A673 (cell line): ENCODE measurements around the gene AADACL4. TPM values are rescaled to one million over a fixed set of nuclear protein-coding genes. Genes with fewer than 3 reads are reported as not detected.
A peak's percentile ranks its signal among the peaks of the same experiment; 100 is the strongest.
"Not testable (repeated sequence)": the region's sequence is repeated elsewhere in the genome, so short reads cannot be mapped to it uniquely, and the experiment has no call there.

Experiments used
- BruUV-seq: library from RNA; stranded (reverse); fragments of 400-500 nt; replicated peaks from 2 replicates; lab custom pipeline; 2021; lab: Mats Ljungman, UMichigan
- CTCF ChIA-PET: fragments of 300-600 bp; sonication (Branson Sonifier 250); formaldehyde crosslinking; loops from one replicate; lab custom pipeline; 2022; ENCODE audit warnings: antibody characterized with exemption; lab: Charles Lee
- POLR2A ChIA-PET: fragments of 300-600 bp; sonication (Branson Sonifier 250); formaldehyde crosslinking; loops from one replicate; lab custom pipeline; 2022; ENCODE audit warnings: antibody characterized with exemption; ENCODE audit not compliant: low non-redundant PET; lab: Charles Lee
- DNase-seq: peaks from one replicate; pipeline ENCODE4 v3.0.0-alpha.2; 2015; ENCODE audit warnings: low spot score
- H3K27ac ChIP-seq: fragments of 200-600 bp; sonication (generic); 2 replicates; pipeline ENCODE4 v1.5.1; 2016; ENCODE audit warnings: mixed run types, low read depth, mild to moderate bottlenecking, mixed read lengths, antibody characterized with exemption, low read length; ENCODE audit not compliant: poor library complexity, severe bottlenecking
- H3K27me3 ChIP-seq: fragments of 200-600 bp; sonication (generic); replicated peaks from 2 replicates; pipeline ENCODE4 v1.6.1; 2017; ENCODE audit warnings: mixed run types, low read depth, mild to moderate bottlenecking, mixed read lengths, antibody characterized with exemption, low read length; ENCODE audit not compliant: insufficient read depth, poor library complexity
- H3K36me3 ChIP-seq: fragments of 200-600 bp; sonication (generic); 2 replicates; pipeline ENCODE4 v1.6.1; 2016; ENCODE audit warnings: mixed run types, mild to moderate bottlenecking, mixed read lengths, antibody characterized with exemption, low read length; ENCODE audit not compliant: insufficient read depth, poor library complexity, severe bottlenecking
- H3K4me1 ChIP-seq: fragments of 200-600 bp; sonication (generic); 2 replicates; pipeline ENCODE4 v1.6.1; 2017; ENCODE audit warnings: mixed run types, mild to moderate bottlenecking, mixed read lengths, antibody characterized with exemption, low read length; ENCODE audit not compliant: insufficient read depth, poor library complexity, severe bottlenecking
- H3K4me3 ChIP-seq: fragments of 200-600 bp; sonication (generic); 2 replicates; pipeline ENCODE4 v1.5.1; 2016; ENCODE audit warnings: low read depth, mixed run types, mild to moderate bottlenecking, mixed read lengths, low read length; ENCODE audit not compliant: poor library complexity, severe bottlenecking
- H3K9me3 ChIP-seq: fragments of 200-600 bp; sonication (generic); 2 replicates; pipeline ENCODE4 v1.6.1; 2016; ENCODE audit warnings: mixed run types, low read depth, mild to moderate bottlenecking, mixed read lengths, antibody characterized with exemption, low read length; ENCODE audit not compliant: poor library complexity, severe bottlenecking
- CTCF ChIP-seq: fragments of 300-800, 200-600 bp; sonication (generic); conservative IDR thresholded peaks from 2 replicates; pipeline ENCODE4 v1.5.1; 2017; ENCODE audit warnings: low read depth, mild to moderate bottlenecking, antibody characterized with exemption, low read length, moderate library complexity, mixed read lengths
- EZH2 ChIP-seq: fragments of 200-600 bp; sonication (generic); IDR thresholded peaks from 2 replicates; pipeline ENCODE4 v1.6.1; 2017; ENCODE audit warnings: borderline replicate concordance, low read depth, mild to moderate bottlenecking, mixed read lengths, antibody characterized with exemption, low read length; ENCODE audit not compliant: poor library complexity, severe bottlenecking
- intact Hi-C: fragments of 100-400 bp; cut with micrococcal nuclease; formaldehyde crosslinking; loops from one replicate; pipeline ENCODE4 v1.10.0; 2022; ENCODE audit not compliant: unreplicated experiment
- total RNA-seq: library from RNA; stranded (reverse); gene quantifications from 2 replicates; pipeline ENCODE4 v1.2.3, GENCODE V29; 2021

The AADACL4 gene
- total RNA-seq, 1 experiment from 2014 or later = 0.43 TPM

GRCh38 chr1:12644829-12645228 lies 944 bp downstream of the AADACL4 start:
- H3K9me3 ChIP-seq = peaks cover 16% of the 10 kb centered on the region
- POLR2A ChIA-PET = no interaction called here
- intact Hi-C loops = no loop called here
- H3K4me3 ChIP-seq = no peak overlapping the region
- no peak for DNase-seq
- H3K27ac ChIP-seq = no peak overlapping the region
- no TSS peak for BruUV-seq
- H3K4me1 ChIP-seq = peaks cover 3% of the 10 kb centered on the region
- no peaks in the 10 kb centered on the region for H3K27me3 ChIP-seq
- TF ChIP-seq CTCF = no peak
- no peak for TF ChIP-seq EZH2
- CTCF ChIA-PET = no interaction called here
- H3K36me3 ChIP-seq = no peaks in the 10 kb centered on the region

GRCh38 chr1:12645401-12645800 lies 1.5 kb downstream of the AADACL4 start:
- H3K36me3 ChIP-seq, POLR2A ChIA-PET, H3K27me3 ChIP-seq, H3K4me1 ChIP-seq, intact Hi-C loops, H3K27ac ChIP-seq, CTCF ChIA-PET, BruUV-seq, DNase-seq, H3K4me3 ChIP-seq: not testable (repeated sequence)
- H3K9me3 ChIP-seq = peaks cover 11% of the 10 kb centered on the region

- CTCF ChIA-PET = interaction anchor here (0.5 kb wide), 1 partner anchor 11 kb away, joined by 5 read pairs; no protein-coding TSS in a partner anchor
- peak overlapping the region; percentile 85 for H3K27ac ChIP-seq
- intact Hi-C loops = no loop called here
Observed at GRCh38 chr1:12648741-12649140, 4.9 kb downstream of the AADACL4 start.

More at GRCh38 chr1:12648741-12649140, 4.9 kb downstream of the AADACL4 start:
- H3K4me1 ChIP-seq = peaks cover 4% of the 10 kb centered on the region
- DNase-seq = no peak
- POLR2A ChIA-PET = no interaction called here
- no peaks in the 10 kb centered on the region for H3K36me3 ChIP-seq
- no peaks in the 10 kb centered on the region for H3K9me3 ChIP-seq
- H3K4me3 ChIP-seq = no peak overlapping the region
- H3K27me3 ChIP-seq = no peaks in the 10 kb centered on the region
- no TSS peak for BruUV-seq
- TF ChIP-seq CTCF = no peak
- no peak for TF ChIP-seq EZH2
